DMS53 treated with DMSO at 0.1 percent for 48 hours (cell line): ENCODE data around the gene CIAO2B.

ENCODE experiments used
- DNase-seq: peaks from one replicate; lab custom pipeline; 2025; ENCODE audit not compliant: unreplicated experiment; lab: John Stamatoyannopoulos, UW

The CIAO2B gene

DNA sequence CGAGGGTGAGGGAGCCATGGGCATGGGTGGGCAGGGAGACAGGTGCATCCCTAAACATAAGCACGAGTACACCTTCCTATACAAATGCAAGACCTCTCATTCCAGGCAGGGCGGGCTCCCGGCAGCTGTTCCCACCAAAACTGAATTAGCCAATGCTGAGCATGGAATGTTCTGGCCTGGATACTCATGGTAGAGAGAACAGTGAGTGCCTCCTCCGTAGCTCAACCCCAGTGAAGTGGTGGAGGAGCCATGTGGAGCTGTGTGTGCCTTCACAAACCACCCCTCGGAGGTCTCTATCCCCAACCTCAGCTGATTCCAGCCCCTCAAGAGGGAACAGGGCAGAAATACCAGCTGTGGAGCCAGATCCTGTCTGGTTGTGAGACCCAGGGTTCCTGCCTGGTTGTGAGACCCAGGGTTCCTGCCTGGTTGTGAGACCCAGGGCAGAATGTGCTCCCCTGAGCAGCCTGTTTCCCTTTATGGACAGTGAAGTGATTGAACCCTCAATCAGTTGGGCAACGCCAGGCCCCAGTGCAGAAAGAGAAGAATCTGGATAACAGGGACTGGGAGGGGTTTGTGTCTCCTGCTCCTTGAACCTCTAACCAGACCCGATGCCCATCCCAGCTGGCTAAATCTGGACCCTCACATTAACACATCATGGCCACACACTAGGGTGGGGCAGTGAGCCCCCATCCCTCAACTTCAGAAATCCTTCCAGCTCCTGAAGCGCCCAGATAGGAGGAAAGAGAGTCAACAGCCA lies 13.1 kb downstream of the CIAO2B start:
- no peak for DNase-seq

GRCh38 chr16:66920299-66920590 lies 14.0 kb downstream of the CIAO2B start:
- DNase-seq: no peak

DNA sequence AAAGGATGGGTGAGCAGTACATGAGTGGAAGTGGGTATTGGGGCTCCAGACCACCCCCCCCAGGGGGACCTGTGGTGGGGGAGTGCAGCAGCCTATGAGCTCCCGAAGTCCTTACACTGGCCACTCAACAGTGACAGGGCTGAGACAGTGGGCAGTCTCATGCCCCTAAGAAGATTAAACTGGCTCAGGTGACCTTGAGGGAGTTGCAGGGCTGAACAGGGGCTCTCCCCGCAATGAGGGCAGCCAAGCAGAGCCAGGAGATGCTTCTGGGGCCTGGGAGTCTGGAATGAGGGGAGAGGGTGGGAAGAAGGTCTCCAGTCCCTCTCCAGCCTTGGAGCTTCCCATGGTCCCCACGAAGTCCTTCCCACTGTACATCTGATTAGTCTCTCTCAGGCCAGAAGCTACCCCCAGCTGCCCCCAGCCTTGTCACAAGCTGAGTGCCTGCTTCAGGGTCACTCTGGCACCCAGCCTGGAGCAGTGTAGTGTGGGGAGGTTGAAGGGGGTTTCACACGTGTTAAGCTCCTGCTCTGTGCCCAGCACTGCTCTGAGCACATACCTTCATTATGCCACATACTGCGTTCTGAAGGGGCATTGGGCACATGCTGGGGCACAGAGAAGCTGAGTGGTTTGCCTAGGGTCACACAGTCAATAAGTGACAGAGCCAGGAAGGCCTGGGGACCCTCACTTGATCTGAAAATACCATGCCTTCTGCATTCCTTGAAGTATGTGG lies 14.5 kb downstream of the CIAO2B start:
- no peak for DNase-seq

DNA sequence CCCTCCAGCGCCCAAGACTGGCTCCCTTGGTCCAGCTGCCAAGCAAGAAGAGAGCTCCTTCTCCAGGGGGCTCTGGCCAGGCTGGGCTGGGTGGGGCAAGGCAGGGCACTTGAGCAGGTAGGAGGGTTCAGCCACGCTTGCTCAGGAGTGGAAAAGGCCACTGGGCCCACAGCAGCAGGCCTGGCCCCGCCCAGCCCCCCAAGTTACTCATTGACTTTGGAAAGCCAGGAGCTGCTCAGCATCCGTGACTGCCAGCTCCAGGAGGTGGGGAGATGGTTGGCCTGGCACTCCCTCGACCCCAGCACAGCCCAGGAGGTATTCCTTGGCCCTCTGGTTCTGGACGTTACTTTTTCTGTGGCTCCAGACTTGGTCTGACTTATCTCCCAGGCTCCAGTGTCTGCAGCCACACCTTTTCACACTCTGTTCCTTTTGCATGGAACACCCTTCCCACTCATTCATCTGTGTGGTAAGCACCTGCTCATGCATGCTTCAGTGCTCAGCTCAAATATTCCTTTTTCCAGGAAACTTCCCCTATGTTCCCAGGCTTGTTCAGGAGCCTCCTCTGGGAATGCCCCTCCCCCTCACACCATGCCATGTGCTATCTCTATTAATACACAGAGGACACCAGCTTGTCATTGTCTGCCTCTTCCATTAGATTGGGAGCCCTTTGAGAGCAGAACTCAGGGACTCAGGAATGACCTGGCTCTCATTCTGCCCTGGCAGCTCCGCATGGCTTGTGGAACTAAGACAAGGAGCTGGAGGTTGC lies 15.2 kb downstream of the CIAO2B start, which contains the start of gene CDH16:
Gene CDH16 (minus strand): TSS at position 83 of the 766 bp plus-strand sequence. CDS start 820 bp downstream, outside the sequence.
- DNase-seq: peak; percentile 17

DNA sequence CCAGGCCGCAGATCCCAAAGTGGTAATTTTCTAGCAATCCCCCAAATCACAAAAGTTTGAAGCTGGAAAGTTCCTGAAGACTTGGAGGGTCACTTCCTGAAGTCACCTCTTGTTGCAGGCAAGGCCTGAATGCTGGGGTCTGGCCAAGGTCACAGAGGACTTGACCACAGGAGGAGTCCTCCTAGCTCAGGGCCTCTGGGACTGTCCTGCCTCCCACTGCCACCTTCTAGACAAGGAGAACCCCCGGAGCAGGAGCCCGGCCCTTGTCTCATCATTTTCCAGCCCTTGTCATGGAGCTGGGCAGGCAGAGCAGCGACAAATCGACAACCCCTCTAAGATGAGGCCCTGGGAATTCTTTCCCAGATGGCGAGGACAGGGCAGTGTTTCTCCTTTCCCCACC lies 15.8 kb downstream of the CIAO2B start:
- DNase-seq: no peak

DNA sequence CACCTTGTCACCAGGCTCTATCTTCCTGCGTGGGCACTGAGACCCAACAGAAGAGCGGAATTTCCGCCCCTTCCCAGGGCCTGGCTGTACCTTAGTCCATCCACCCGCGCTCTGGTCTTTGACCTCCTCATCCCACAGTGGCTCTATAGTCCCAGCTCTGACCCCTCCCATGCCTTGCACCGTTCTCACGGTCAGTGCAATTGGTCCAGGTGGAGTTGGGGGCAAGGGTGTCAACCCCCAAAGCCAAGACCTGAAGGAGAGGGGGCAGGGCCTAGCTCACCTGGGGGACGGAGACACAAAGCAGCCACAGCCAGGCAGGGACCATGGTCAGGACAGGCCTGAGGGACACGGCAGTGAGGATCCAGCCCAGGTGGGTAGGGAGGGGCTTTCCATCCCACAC lies 16.5 kb downstream of the CIAO2B start:
- DNase-seq: no peak

DNA sequence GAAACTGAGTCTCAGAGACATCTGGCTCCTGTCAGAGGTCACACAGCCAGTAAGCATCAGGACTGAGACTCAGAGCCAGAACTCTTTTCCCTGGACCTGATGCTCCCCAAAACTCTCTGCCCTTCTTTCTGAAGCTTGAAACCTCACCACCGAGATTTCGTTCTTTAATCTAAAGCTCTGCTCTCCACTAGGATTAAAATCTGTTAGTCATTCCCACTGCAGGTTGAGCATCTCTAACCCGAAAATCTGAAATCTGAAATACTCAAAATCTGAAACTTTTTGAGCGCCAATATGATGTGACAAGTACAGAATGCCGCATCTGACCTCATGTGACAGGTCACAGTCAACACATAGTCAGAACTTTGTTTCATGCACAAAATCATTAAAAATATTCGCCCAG lies 17.7 kb downstream of the CIAO2B start:
- no peak for DNase-seq

GRCh38 chr16:66915041-66915440 lies 19.2 kb downstream of the CIAO2B start:
- no peak for DNase-seq

- DNase-seq: no peak
Measured at GRCh38 chr16:66914541-66914940, 19.7 kb downstream of the CIAO2B start.

- DNase-seq: no peak
Measured at GRCh38 chr16:66913711-66914110, 20.5 kb downstream of the CIAO2B start.

DNA sequence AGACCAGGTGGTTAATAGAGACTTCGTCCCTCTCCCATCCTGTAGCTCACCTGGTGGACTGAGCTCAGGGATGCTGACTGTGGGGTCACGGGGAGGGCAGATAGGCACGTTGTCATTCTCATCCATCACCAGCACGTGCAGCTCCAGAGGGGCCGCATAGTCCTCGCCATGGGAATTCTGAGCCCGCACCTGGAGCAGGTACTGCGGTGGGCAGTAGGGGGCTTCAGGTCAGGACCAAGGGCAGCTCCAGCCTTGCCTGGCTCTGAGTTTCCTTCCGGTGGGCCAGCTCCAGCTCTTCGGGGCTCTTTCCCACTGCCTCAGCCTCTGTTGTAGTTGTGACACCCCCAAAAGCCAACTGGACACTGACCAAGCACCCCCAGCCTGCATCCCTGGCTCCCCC lies 21.1 kb downstream of the CIAO2B start:
- no peak for DNase-seq

GRCh38 chr16:66911801-66912200 lies 22.4 kb downstream of the CIAO2B start:
- no peak for DNase-seq

DNA sequence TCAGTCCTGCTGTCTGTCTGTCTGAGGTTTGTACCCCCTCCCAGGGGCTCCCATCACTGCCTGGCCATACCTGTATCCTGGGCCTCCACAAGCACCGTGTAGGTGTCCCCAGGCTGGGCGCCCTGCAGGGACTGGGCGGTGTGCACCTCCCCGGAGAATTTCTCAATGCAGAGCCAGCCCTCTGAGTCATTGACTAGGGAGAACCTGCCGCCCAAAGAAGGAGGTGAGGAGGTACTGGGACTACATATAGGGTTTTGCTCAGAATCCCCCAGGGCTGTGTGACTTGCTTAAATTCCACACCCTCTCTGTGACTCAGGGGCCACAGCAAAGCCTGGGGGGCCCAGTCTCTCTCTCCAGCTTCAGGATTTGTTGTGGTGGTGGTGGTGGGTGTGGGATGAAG lies 23.1 kb downstream of the CIAO2B start:
- DNase-seq: no peak

- DNase-seq: no peak
Measured at GRCh38 chr16:66910175-66910940, 23.8 kb downstream of the CIAO2B start.

- DNase-seq: no peak
Measured at GRCh38 chr16:66908762-66909559, 25.2 kb downstream of the CIAO2B start.

- DNase-seq: no peak
Measured at GRCh38 chr16:66908116-66908515, 26.1 kb downstream of the CIAO2B start.

- no peak for DNase-seq
Measured at GRCh38 chr16:66906916-66907836, 27.0 kb downstream of the CIAO2B start.

- no peak for DNase-seq
Measured at GRCh38 chr16:66905633-66906539, 28.3 kb downstream of the CIAO2B start.
